GM12878 (cell line): ENCODE results near the gene TMEM150A. TPM values are rescaled to one million over a fixed set of nuclear protein-coding genes. Genes with fewer than 3 reads are reported as not detected.

Experiments
- ATF7 ChIP-seq: fragments of 450-650 bp; IDR thresholded peaks from 2 replicates; pipeline ENCODE4 v1.6.1; 2016; ENCODE audit warnings: low read depth, mild to moderate bottlenecking
- BHLHE40 ChIP-seq, 2 experiments: fragments of 450-650 bp in 1 of 2; IDR thresholded peaks; 2 replicates each; pipeline ENCODE4 v1.6.1; 2011 to 2017; ENCODE audit warnings: low read depth in 2 of 2, borderline replicate concordance in 1 of 2, improper control_type of control experiment in 1 of 2, low read length in 1 of 2, mild to moderate bottlenecking in 1 of 2
- CHD1 ChIP-seq: IDR thresholded peaks from 2 replicates; pipeline ENCODE4 v1.6.1; 2012; ENCODE audit warnings: low read depth, low read length, improper control_type of control experiment
- CHD2 ChIP-seq: IDR thresholded peaks from 2 replicates; pipeline ENCODE4 v1.6.1; 2011; ENCODE audit warnings: low read depth, low read length, improper control_type of control experiment, borderline replicate concordance
- CREB1 ChIP-seq: IDR thresholded peaks from 2 replicates; pipeline ENCODE4 v1.6.1; 2012; ENCODE audit warnings: low read depth, mild to moderate bottlenecking, inconsistent platforms
- E2F8 ChIP-seq: fragments of 450-650 bp; IDR thresholded peaks from 2 replicates; pipeline ENCODE4 v1.6.1; 2018; ENCODE audit warnings: mild to moderate bottlenecking, low read depth, moderate library complexity; ENCODE audit not compliant: partially characterized antibody
- FOXK2 ChIP-seq: fragments of 450-650 bp; IDR thresholded peaks from 2 replicates; pipeline ENCODE4 v1.6.1; 2017; ENCODE audit warnings: mild to moderate bottlenecking, moderate library complexity
- FOXM1 ChIP-seq: IDR thresholded peaks from 2 replicates; pipeline ENCODE4 v1.6.1; 2012; ENCODE audit warnings: low read depth, mild to moderate bottlenecking, inconsistent platforms, low read length, moderate library complexity
- HCFC1 ChIP-seq: fragments of 150-350 bp; IDR thresholded peaks from 2 replicates; pipeline ENCODE4 v1.6.1; 2014; ENCODE audit warnings: low read length
- HDGF ChIP-seq: fragments of 450-650 bp; IDR thresholded peaks from 2 replicates; pipeline ENCODE4 v1.6.1; 2016; ENCODE audit warnings: antibody characterized with exemption
- IRF4 ChIP-seq: IDR thresholded peaks from 2 replicates; pipeline ENCODE4 v1.6.1; 2011; ENCODE audit warnings: low read depth, low read length
- MTA2 ChIP-seq: fragments of 450-650 bp; IDR thresholded peaks from 2 replicates; pipeline ENCODE4 v1.6.1; 2016; ENCODE audit warnings: low read depth, mild to moderate bottlenecking, moderate library complexity
- MXI1 ChIP-seq: fragments of 150-350 bp; IDR thresholded peaks from 2 replicates; pipeline ENCODE4 v1.6.1; 2011; ENCODE audit warnings: low read depth, mild to moderate bottlenecking, inconsistent platforms, low read length, improper control_type of control experiment
- MYC ChIP-seq: IDR thresholded peaks from 2 replicates; pipeline ENCODE4 v1.6.1; 2011; ENCODE audit warnings: mild to moderate bottlenecking, low read length, moderate library complexity, inconsistent platforms; ENCODE audit not compliant: insufficient read depth, insufficient replicate concordance, insufficient read length, severe bottlenecking
- NFIC ChIP-seq: IDR thresholded peaks from 2 replicates; pipeline ENCODE4 v1.6.1; 2012; ENCODE audit warnings: low read depth, mild to moderate bottlenecking, inconsistent platforms, low read length, moderate library complexity
- NR2F1 ChIP-seq: fragments of 450-650 bp; conservative IDR thresholded peaks from 2 replicates; pipeline ENCODE4 v1.6.1; 2017; ENCODE audit warnings: mild to moderate bottlenecking
- PAX8 ChIP-seq: fragments of 450-650 bp; IDR thresholded peaks from 2 replicates; pipeline ENCODE4 v1.6.1; 2017; ENCODE audit warnings: mild to moderate bottlenecking, moderate library complexity
- PML ChIP-seq: IDR thresholded peaks from 2 replicates; pipeline ENCODE4 v1.6.1; 2012; ENCODE audit warnings: low read length, inconsistent platforms
- POU2F2 ChIP-seq: IDR thresholded peaks from 3 replicates; pipeline ENCODE4 v1.6.1; 2011; ENCODE audit warnings: low read depth, mild to moderate bottlenecking, low read length, borderline replicate concordance
- RAD21 ChIP-seq: IDR thresholded peaks from 2 replicates; pipeline ENCODE4 v1.6.1; 2011; ENCODE audit warnings: mild to moderate bottlenecking, low read depth, low read length, moderate library complexity; ENCODE audit not compliant: insufficient read depth
- RBBP5 ChIP-seq: fragments of 200-600 bp; sonication (generic); conservative IDR thresholded peaks from 2 replicates; pipeline ENCODE4 v1.6.1; 2016
- SIX5 ChIP-seq: IDR thresholded peaks from 2 replicates; pipeline ENCODE4 v1.6.1; 2011; ENCODE audit warnings: mild to moderate bottlenecking, low read depth, low read length, moderate library complexity; ENCODE audit not compliant: severe bottlenecking
- SREBF2 ChIP-seq: IDR thresholded peaks from 2 replicates; pipeline ENCODE4 v1.6.1; 2012; ENCODE audit warnings: mild to moderate bottlenecking, low read length
- STAT3 ChIP-seq: IDR thresholded peaks from 2 replicates; pipeline ENCODE4 v1.6.1; 2011; ENCODE audit warnings: low read depth, low read length, improper control_type of control experiment
- USF1 ChIP-seq: IDR thresholded peaks from 2 replicates; pipeline ENCODE4 v1.6.1; 2011; ENCODE audit warnings: borderline replicate concordance, low read depth, mild to moderate bottlenecking, moderate library complexity, mixed read lengths, low read length; ENCODE audit not compliant: insufficient read depth; ENCODE audit errors: extremely low read length
- ZNF24 ChIP-seq: fragments of 450-650 bp; IDR thresholded peaks from 2 replicates; pipeline ENCODE4 v1.6.1; 2017; ENCODE audit warnings: antibody characterized with exemption, mild to moderate bottlenecking
- ZNF384 ChIP-seq: IDR thresholded peaks from 2 replicates; pipeline ENCODE4 v1.6.1; 2012; ENCODE audit warnings: low read depth, mild to moderate bottlenecking, low read length, improper control_type of control experiment, borderline replicate concordance
- ZSCAN29 ChIP-seq: fragments of 450-650 bp; IDR thresholded peaks from 2 replicates; pipeline ENCODE4 v1.6.1; 2017; ENCODE audit warnings: mild to moderate bottlenecking, moderate library complexity
- ZZZ3 ChIP-seq: IDR thresholded peaks from 2 replicates; pipeline ENCODE4 v1.6.1; 2011; ENCODE audit warnings: low read depth; ENCODE audit not compliant: control insufficient read depth, insufficient read length
- polyA plus RNA-seq, 11 experiments: library from polyadenylated mRNA; depleted of rRNA in 4 of 11; unstranded in 6 of 11; stranded (reverse) in 5 of 11; fragments of >200 nt; fragmentation: Nextera tagmentation in 4 of 11; fragmentation: Illumina TruSeq in 1 of 11; extraction: Ambion mirVana in 4 of 11; extraction: Trizol in 1 of 11; gene quantifications; 1 replicate in 1 of 11; 2 replicates in 10 of 11; pipeline versions ENCODE4 v1.2.1 to v1.2.3, GENCODE V29; 2011 to 2016; ENCODE audit warnings: inconsistent platforms in 2 of 11, missing spikeins in 2 of 11, low read depth in 1 of 11
- total RNA-seq, 4 experiments: library from RNA; depleted of rRNA in 3 of 4; stranded (reverse); fragments of >200 nt in 3 of 4; fragmentation: Illumina TruSeq in 1 of 4; extraction: Trizol in 1 of 4; gene quantifications; 2 replicates each; pipeline versions ENCODE4 v1.2.1 to v1.2.3, GENCODE V29; 2013 to 2021

The TMEM150A gene
- total and polyA plus RNA-seq, 10 of the 15 experiments (the other 5 are each of a cell fraction or from before 2014, with no cell fraction given) = 0.45 to 4.4 (median 2.6) TPM

GRCh38 chr2:85595301-85596025, 7.0 kb downstream of the TMEM150A start, which contains the start of gene RNF181 (continued):
- TF ChIP-seq E2F8 (no peak), CHD1 (no peak), ATF7 (no peak; the same call in 1 of the 2 replicates), MYC (no peak), USF1 (peak; percentile 81), CREB1 (peak; percentile 81), ZZZ3 (no peak), BHLHE40 (IDR thresholded peaks at IDR 0.05; ENCODE audit: borderline replicate concordance in 1 of 2, low read depth in 2 of 2, low read length in 1 of 2) (peak; percentile 24 to 43; a peak in 1 of 4 replicates), HDGF (no peak), RBBP5 (no peak), MTA2 (no peak), NR2F1 (no peak), PML (peak; percentile 88), PAX8 (no peak), POU2F2 (no peak; the same call in 2 of the 3 replicates), SIX5 (no peak), STAT3 (no peak), MXI1 (peak; percentile 17; the same call in 1 of the 2 replicates), CHD2 (peak; percentile 87; the same call in 1 of the 2 replicates), RAD21 (no peak), HCFC1 (peak; percentile 28; the same call in 1 of the 2 replicates), FOXK2 (no peak; the same call in 1 of the 2 replicates), ZSCAN29 (no peak), NFIC (no peak), SREBF2 (no peak), ZNF384 (no peak), ZNF24 (no peak), FOXM1 (no peak), IRF4 (no peak)
